MCF 10A (cell line): ENCODE data around the gene COMMD9. TPM values are rescaled to one million over a fixed set of nuclear protein-coding genes. Genes with fewer than 3 reads are reported as not detected.

Source experiments
- BruUV-seq: library from RNA; stranded (reverse); fragments of 400-500 nt; replicated peaks from 2 replicates; lab custom pipeline; 2021; lab: Mats Ljungman, UMichigan
- CTCF ChIA-PET: fragments of 300-600 bp; sonication (Branson Sonifier 250); formaldehyde crosslinking; extraction: SDS; loops from one replicate; lab custom pipeline; 2021; ENCODE audit warnings: antibody characterized with exemption, inconsistent platforms; lab: Yijun Ruan, JAX
- POLR2A ChIA-PET: fragments of 300-600, 350-650 bp; sonication (Branson Sonifier 250); formaldehyde crosslinking; extraction: SDS; loops from one replicate; lab custom pipeline; 2020; ENCODE audit warnings: antibody characterized with exemption, inconsistent platforms; lab: Yijun Ruan, JAX
- DNase-seq: peaks from one replicate; pipeline ENCODE4 v3.0.0-alpha.2; 2018; ENCODE audit not compliant: unreplicated experiment
- H3K27ac Mint-ChIP-seq: one replicate; pipeline ENCODE4 v1.8.0; 2022; ENCODE audit warnings: mild to moderate bottlenecking, low read depth, mixed read lengths; ENCODE audit not compliant: unreplicated experiment
- H3K27me3 Mint-ChIP-seq: one replicate; pipeline ENCODE4 v1.8.0; 2022; ENCODE audit warnings: mixed read lengths; ENCODE audit not compliant: insufficient read depth, unreplicated experiment
- H3K36me3 Mint-ChIP-seq: one replicate; pipeline ENCODE4 v1.8.0; 2022; ENCODE audit warnings: mild to moderate bottlenecking, moderate library complexity, mixed read lengths; ENCODE audit not compliant: insufficient read depth, unreplicated experiment
- H3K4me1 Mint-ChIP-seq: one replicate; pipeline ENCODE4 v1.8.0; 2022; ENCODE audit warnings: mixed read lengths; ENCODE audit not compliant: insufficient read depth, unreplicated experiment
- H3K4me3 Mint-ChIP-seq: one replicate; pipeline ENCODE4 v1.8.0; 2022; ENCODE audit warnings: mild to moderate bottlenecking, moderate library complexity, mixed read lengths; ENCODE audit not compliant: unreplicated experiment
- H3K9me3 Mint-ChIP-seq: one replicate; pipeline ENCODE4 v1.8.0; 2022; ENCODE audit warnings: mixed read lengths; ENCODE audit not compliant: unreplicated experiment
- intact Hi-C: fragments of 100-400 bp; cut with micrococcal nuclease; formaldehyde crosslinking; loops from 2 replicates; pipeline ENCODE4 v1.14.1; 2022
- total RNA-seq: library from RNA; stranded (reverse); gene quantifications from 2 replicates; pipeline ENCODE4 v1.2.3, GENCODE V29; 2022
- TF ChIP-seq, protein P1 (sequence below): fragments of 200-600 bp; IDR thresholded peaks from one replicate; pipeline ENCODE4 v1.8.0; 2022; ENCODE audit warnings: antibody characterized with exemption, mild to moderate bottlenecking; ENCODE audit not compliant: unreplicated experiment

The COMMD9 gene
- total RNA-seq, 1 experiment from 2014 or later, result 39.8 TPM

DNA sequence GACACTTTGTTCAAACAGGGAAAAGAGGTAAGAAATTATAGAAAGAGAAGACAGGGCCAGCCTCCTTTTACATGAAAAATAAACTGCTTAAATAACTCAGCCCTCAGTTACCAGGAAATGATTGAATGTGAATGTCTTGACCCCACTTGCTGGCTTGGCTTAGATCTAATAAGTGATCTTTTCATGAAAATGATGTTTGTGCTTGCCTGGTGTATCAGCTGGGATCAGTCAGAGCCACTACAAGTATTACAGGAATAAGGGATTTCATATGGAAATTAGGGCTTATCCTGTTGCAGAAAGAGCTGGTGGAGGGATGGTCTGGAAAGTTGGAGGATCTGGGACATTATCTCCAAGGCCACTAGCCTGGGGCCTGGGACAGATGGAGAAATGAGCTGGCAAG lies 51.8 kb downstream of the COMMD9 start:
- ChIA-PET POLR2A (no interaction called here), CTCF (interaction anchor here (0.6 kb wide), 1 partner anchor 12 kb away, joined by 3 read pairs; no protein-coding TSS in a partner anchor)
- Mint-ChIP-seq H3K36me3 (peaks cover 14% of the 10 kb centered on the region), H3K27ac (no peak overlapping the region), H3K27me3 (no peaks in the 10 kb centered on the region), H3K4me3 (no peak overlapping the region), H3K9me3 (no peaks in the 10 kb centered on the region), H3K4me1 (no peaks in the 10 kb centered on the region)
- TF ChIP-seq, protein P1, sequence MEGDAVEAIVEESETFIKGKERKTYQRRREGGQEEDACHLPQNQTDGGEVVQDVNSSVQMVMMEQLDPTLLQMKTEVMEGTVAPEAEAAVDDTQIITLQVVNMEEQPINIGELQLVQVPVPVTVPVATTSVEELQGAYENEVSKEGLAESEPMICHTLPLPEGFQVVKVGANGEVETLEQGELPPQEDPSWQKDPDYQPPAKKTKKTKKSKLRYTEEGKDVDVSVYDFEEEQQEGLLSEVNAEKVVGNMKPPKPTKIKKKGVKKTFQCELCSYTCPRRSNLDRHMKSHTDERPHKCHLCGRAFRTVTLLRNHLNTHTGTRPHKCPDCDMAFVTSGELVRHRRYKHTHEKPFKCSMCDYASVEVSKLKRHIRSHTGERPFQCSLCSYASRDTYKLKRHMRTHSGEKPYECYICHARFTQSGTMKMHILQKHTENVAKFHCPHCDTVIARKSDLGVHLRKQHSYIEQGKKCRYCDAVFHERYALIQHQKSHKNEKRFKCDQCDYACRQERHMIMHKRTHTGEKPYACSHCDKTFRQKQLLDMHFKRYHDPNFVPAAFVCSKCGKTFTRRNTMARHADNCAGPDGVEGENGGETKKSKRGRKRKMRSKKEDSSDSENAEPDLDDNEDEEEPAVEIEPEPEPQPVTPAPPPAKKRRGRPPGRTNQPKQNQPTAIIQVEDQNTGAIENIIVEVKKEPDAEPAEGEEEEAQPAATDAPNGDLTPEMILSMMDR, result no peak
- intact Hi-C loops, result no loop called here
- DNase-seq, result no peak
- no TSS peak for BruUV-seq

DNA sequence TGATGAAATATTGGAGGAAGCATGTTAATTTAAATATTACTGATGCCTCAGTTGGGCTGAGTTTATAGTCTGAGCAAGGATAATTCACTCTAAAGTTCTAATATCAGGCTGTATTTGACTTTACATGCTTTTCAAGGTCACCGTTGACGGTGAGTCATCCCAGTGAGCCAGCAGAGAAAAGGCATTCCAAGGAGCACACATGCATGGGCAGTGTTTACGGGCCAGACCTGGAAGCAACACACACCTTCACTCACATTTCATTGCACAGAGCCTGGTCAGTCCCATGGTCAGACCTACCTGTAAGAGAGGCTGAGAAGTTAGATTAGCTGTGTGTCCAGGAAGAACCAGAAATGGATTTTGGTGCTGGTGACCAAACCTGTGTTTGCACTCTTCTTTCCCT lies 53.5 kb downstream of the COMMD9 start:
- ChIA-PET POLR2A (interaction anchor here (0.5 to 3.5 kb wide), 2 partner anchors 13 to 56 kb away, joined by 3 to 16 read pairs; no protein-coding TSS in a partner anchor), CTCF (interaction anchor here (0.8 to 0.9 kb wide), 2 partner anchors 8 to 31 kb away, joined by 3 read pairs; no protein-coding TSS in a partner anchor)
- intact Hi-C loops, result no loop called here
- Mint-ChIP-seq H3K9me3 (no peaks in the 10 kb centered on the region), H3K27ac (no peak overlapping the region), H3K4me1 (no peaks in the 10 kb centered on the region), H3K4me3 (no peak overlapping the region), H3K36me3 (peaks cover 26% of the 10 kb centered on the region), H3K27me3 (no peaks in the 10 kb centered on the region)
- BruUV-seq, result no TSS peak
- peak; percentile 18 for DNase-seq
- TF ChIP-seq, protein P1, result no peak

DNA sequence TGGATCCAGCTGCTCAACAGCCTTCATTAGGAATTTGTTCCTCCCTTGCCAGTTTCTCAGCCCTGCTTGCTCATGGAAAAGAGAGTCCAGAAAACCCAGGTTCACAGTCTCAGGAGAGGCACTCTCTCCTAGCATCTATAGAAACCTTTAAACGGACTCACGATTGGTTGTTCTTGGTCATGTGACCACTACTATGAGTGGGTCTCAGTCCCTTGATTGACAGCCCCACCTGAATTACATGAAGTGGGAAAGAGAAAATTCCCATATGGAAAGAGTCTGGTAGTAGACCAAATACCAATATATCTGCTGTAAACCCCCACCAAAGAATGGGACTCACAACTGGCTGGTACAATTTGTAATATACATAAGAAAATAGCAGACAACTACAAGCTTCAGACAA lies 54.4 kb downstream of the COMMD9 start:
- DNase-seq, result no peak
- ChIA-PET POLR2A (interaction anchor here (3.5 kb wide), 1 partner anchor 14 kb away, joined by 16 read pairs; no protein-coding TSS in a partner anchor), CTCF (interaction anchor here (0.8 kb wide), 1 partner anchor 413 kb away, joined by 4 read pairs; no protein-coding TSS in a partner anchor)
- no peaks in the 10 kb centered on the region for H3K9me3 Mint-ChIP-seq
- no peak overlapping the region for H3K4me3 Mint-ChIP-seq
- H3K27me3 Mint-ChIP-seq, result no peaks in the 10 kb centered on the region
- BruUV-seq, result no TSS peak
- no peaks in the 10 kb centered on the region for H3K4me1 Mint-ChIP-seq
- TF ChIP-seq, protein P1, result no peak
- peaks cover 35% of the 10 kb centered on the region for H3K36me3 Mint-ChIP-seq
- intact Hi-C loops, result no loop called here
- no peak overlapping the region for H3K27ac Mint-ChIP-seq

DNA sequence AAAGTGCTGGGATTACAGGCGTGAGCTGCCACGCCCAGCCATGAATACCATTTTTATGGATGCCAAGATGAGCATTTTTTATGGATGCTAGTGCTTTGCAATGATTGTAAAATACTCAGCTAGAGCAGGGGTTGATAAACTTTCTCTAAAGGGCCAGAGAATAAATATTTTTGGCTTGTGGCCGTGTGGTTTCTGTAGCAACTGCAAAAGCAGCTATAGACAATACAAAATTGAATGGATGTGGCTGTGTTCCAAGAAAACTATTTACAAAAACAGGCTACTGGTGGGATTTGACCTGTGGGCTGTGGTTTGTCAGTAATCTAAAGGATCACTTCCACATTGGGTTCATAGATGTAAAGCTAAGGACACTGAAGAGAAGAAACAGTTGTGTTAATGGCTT lies 56.0 kb downstream of the COMMD9 start:
- TF ChIP-seq, protein P1, result no peak
- Mint-ChIP-seq H3K9me3 (no peaks in the 10 kb centered on the region), H3K27me3 (no peaks in the 10 kb centered on the region), H3K27ac (no peak overlapping the region), H3K4me1 (no peaks in the 10 kb centered on the region), H3K4me3 (no peak overlapping the region), H3K36me3 (peaks cover 50% of the 10 kb centered on the region)
- intact Hi-C loops, result no loop called here
- no TSS peak for BruUV-seq
- ChIA-PET CTCF (interaction anchor here (0.6 kb wide), 1 partner anchor 626 kb away, joined by 3 read pairs; no protein-coding TSS in a partner anchor), POLR2A (interaction anchor here (0.6 to 3.5 kb wide), 2 partner anchors 9 to 15 kb away, joined by 3 to 16 read pairs; no protein-coding TSS in a partner anchor)
- no peak for DNase-seq
